Parathyroid adenoma (tissue), 2 donors: ENCODE measurements around the gene RASA3.
"Not testable (repeated sequence)": the region's sequence is repeated elsewhere in the genome, so short reads cannot be mapped to it uniquely, and the experiment has no call there.

Source experiments
- H2AFZ ChIP-seq: fragments of 300-600 bp; sonication (generic); one replicate; pipeline ENCODE4 v1.7.0; 2017; ENCODE audit warnings: antibody characterized with exemption, mild to moderate bottlenecking
- H3K27ac ChIP-seq: fragments of 300-600 bp; sonication (generic); one replicate; pipeline ENCODE4 v1.7.0; 2017
- H3K27me3 ChIP-seq: fragments of 300-600 bp; sonication (generic); one replicate; pipeline ENCODE4 v1.7.0; 2017; ENCODE audit warnings: low read length; ENCODE audit not compliant: control insufficient read depth, insufficient read depth
- H3K36me3 ChIP-seq: fragments of 300-600 bp; sonication (generic); one replicate; pipeline ENCODE4 v1.7.0; 2017; ENCODE audit warnings: low read length; ENCODE audit not compliant: control insufficient read depth, insufficient read depth
- H3K4me1 ChIP-seq: fragments of 300-600 bp; sonication (generic); one replicate; pipeline ENCODE4 v1.7.0; 2017; ENCODE audit warnings: control low read depth
- H3K4me2 ChIP-seq: fragments of 300-600 bp; sonication (generic); one replicate; pipeline ENCODE4 v1.7.0; 2017; ENCODE audit warnings: low read length
- H3K4me3 ChIP-seq: fragments of 300-600 bp; sonication (generic); one replicate; pipeline ENCODE4 v1.7.0; 2017; ENCODE audit warnings: low read depth, low read length
- H3K79me2 ChIP-seq: fragments of 300-600 bp; sonication (generic); one replicate; pipeline ENCODE4 v1.7.0; 2017; ENCODE audit warnings: control low read depth
- H3K9ac ChIP-seq: fragments of 300-600 bp; sonication (generic); one replicate; pipeline ENCODE4 v1.7.0; 2017; ENCODE audit warnings: mild to moderate bottlenecking
- H3K9me3 ChIP-seq: fragments of 300-600 bp; sonication (generic); one replicate; pipeline ENCODE4 v1.7.0; 2017; ENCODE audit warnings: low read length; ENCODE audit not compliant: control insufficient read depth
- TF ChIP-seq, protein P1 (sequence below): fragments of 300-600 bp; sonication (generic); IDR thresholded peaks from one replicate; pipeline ENCODE4 v1.7.0; 2017; ENCODE audit warnings: antibody characterized with exemption, mild to moderate bottlenecking
- donor health status: primary hyperparathyroidism.

RASA3 gene

DNA sequence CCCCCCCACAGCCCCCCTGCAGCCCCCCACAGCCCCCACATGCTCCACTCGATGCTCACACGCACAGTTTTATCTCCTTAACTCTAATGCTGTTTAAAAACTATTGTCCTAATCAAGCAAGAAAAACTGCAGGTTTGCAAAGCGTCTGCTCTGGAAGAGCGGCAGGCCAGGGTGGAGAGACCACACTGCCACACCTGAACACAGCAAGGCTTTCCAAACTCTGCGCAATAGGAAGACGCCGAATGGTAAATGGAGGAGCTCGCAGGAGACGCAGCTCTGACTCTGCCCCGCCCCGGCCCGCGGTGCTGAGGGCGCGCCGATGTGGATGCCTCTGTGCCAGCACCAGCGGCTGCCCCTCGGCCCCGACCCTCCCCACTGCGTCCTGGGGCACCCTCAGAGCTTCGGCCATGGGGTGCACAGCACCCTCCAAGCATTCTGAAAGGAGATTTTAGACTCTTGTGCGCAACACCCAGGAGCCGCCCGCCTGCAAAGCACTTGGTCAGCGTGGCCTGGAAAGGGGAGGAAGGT is 32.4 kb downstream of the RASA3 start:
- no peak overlapping the region for H3K27ac ChIP-seq
- no peaks in the 10 kb centered on the region for H3K4me1 ChIP-seq
- H2AFZ ChIP-seq = no peak overlapping the region
- no peaks in the 10 kb centered on the region for H3K9me3 ChIP-seq
- TF ChIP-seq, protein P1, sequence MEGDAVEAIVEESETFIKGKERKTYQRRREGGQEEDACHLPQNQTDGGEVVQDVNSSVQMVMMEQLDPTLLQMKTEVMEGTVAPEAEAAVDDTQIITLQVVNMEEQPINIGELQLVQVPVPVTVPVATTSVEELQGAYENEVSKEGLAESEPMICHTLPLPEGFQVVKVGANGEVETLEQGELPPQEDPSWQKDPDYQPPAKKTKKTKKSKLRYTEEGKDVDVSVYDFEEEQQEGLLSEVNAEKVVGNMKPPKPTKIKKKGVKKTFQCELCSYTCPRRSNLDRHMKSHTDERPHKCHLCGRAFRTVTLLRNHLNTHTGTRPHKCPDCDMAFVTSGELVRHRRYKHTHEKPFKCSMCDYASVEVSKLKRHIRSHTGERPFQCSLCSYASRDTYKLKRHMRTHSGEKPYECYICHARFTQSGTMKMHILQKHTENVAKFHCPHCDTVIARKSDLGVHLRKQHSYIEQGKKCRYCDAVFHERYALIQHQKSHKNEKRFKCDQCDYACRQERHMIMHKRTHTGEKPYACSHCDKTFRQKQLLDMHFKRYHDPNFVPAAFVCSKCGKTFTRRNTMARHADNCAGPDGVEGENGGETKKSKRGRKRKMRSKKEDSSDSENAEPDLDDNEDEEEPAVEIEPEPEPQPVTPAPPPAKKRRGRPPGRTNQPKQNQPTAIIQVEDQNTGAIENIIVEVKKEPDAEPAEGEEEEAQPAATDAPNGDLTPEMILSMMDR = no peak
- H3K9ac ChIP-seq = no peak overlapping the region
- no peaks in the 10 kb centered on the region for H3K27me3 ChIP-seq
- H3K4me3 ChIP-seq = no peak overlapping the region
- no peaks in the 10 kb centered on the region for H3K79me2 ChIP-seq
- H3K4me2 ChIP-seq = no peak overlapping the region
- no peaks in the 10 kb centered on the region for H3K36me3 ChIP-seq

DNA sequence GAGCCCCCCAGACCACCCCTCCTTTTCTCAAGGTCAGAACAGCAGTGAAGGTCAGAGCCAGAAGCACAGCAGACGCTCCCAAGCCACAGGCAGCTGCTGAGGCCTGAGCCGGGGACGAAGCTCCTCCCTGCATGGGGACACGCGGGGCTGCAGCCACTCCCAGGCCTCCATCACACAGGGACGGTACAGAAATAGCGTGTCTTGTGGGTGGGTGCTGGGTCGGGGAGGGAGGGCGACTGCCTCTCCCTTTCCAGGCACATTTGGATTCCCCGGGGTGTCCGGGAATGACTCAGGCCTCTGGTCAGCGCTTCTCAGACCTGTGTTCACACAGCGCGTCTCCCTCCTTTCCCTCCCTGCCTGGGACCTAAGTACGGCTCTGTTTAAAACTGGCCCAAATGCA is 33.2 kb downstream of the RASA3 start:
- no peak overlapping the region for H3K27ac ChIP-seq
- TF ChIP-seq, protein P1 = no peak
- no peaks in the 10 kb centered on the region for H3K79me2 ChIP-seq
- H3K4me2 ChIP-seq = no peak overlapping the region
- H3K4me3 ChIP-seq = no peak overlapping the region
- H3K9me3 ChIP-seq = no peaks in the 10 kb centered on the region
- no peaks in the 10 kb centered on the region for H3K36me3 ChIP-seq
- H2AFZ ChIP-seq = no peak overlapping the region
- H3K27me3 ChIP-seq = no peaks in the 10 kb centered on the region
- H3K9ac ChIP-seq = no peak overlapping the region
- H3K4me1 ChIP-seq = no peaks in the 10 kb centered on the region

DNA sequence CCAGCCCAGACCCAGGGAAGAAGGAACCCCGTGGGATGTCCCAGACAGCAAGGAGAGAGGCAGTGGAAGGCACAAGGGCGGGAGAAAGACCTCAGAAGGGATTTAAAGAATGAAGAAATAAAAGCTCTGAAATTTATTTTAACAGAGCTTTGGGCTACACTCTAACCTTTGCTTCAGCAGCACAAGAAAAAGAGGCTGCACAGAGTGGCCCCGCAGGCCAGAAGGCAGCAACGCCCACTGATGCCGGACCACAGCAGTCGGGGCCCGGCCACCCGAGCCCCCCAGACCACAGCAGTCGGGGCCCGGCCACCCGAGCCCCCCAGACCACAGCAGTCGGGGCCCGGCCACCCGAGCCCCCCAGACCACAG is 33.8 kb downstream of the RASA3 start:
- not testable (repeated sequence) for H3K9me3 ChIP-seq, H3K27me3 ChIP-seq, H3K36me3 ChIP-seq, H2AFZ ChIP-seq, H3K4me1 ChIP-seq, H3K27ac ChIP-seq, H3K4me3 ChIP-seq, H3K4me2 ChIP-seq, H3K79me2 ChIP-seq, H3K9ac ChIP-seq

DNA sequence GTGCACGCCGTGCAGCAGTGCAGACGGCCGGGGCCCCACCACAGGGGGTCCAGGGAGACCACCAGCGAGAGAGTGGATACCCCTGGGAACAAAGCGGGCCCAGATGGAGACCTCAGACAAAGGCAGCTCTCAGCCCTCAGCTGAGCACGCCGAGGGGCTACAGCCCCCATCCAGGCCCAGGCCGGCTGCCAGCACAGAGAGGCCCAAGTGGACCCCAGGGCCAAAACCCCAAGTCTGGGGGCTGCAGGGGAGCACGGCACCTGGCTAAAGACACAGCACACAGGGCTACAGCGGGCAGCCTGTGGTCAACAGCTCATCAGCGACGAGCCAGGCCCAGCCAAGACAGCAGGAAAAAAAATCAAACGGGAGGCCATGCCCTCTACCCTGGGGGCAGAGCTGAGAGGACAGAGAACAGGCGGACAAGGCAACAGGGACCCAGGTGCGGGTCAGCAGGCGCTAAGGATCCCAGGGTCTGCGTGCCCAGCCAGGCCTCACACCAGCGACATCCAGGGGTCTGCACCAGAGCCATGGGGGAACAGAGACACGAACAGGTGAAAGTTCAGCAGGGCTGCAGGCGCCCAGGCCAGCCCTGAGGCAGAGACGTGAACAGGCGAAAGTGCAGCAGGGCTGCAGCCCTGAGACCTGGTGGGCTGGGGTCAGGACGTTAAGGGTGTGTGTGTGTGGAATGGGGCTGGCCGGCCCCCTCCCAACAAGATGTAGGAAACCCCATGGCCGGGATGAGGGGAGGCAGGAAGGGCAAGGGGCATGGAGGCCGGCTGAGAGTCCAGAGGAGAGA is 34.3 kb downstream of the RASA3 start:
- Histone ChIP-seq H3K4me2 (no peak overlapping the region), H3K4me3 (no peak overlapping the region), H3K36me3 (no peaks in the 10 kb centered on the region), H3K4me1 (no peaks in the 10 kb centered on the region), H3K27ac (no peak overlapping the region), H3K9ac (no peak overlapping the region), H3K9me3 (no peaks in the 10 kb centered on the region), H3K27me3 (no peaks in the 10 kb centered on the region), H2AFZ (no peak overlapping the region), H3K79me2 (no peaks in the 10 kb centered on the region)
- TF ChIP-seq, protein P1 = no peak

DNA sequence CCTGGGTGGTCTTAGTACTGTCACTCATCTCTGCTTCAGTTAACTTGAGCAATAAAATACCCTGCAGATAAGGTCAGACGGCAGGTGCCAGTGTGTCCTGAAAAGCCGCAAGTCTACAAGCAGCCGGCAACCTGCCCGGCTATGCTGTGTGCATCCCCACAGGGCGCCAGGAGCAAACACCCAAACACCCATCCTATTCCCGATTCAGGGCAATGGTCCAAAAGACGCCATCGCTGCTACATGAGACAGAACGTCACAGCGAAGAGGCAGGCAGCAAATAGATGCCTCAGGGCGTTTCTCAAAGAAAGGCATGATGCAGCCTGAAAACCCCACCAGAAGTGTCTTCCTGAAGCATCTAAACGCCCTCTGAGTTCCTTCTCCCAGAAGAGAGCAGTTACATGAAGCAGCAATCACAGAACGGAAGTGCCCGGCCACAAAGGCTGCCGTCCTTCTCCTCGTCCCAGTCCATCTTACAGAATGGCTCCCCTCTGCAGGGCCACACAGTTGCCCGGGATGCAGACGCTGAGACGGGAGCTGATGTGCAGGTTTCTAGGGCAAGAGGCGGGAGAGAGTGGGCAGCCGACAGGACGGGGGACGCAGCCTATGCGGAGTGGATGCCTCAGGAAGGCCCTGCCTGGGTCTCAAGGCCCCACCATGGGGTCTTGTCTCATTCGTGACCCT is 35.1 kb downstream of the RASA3 start:
- H3K36me3 ChIP-seq = no peaks in the 10 kb centered on the region
- TF ChIP-seq, protein P1 = no peak
- no peak overlapping the region for H3K4me3 ChIP-seq
- H3K79me2 ChIP-seq = no peaks in the 10 kb centered on the region
- no peaks in the 10 kb centered on the region for H3K9me3 ChIP-seq
- H3K9ac ChIP-seq = no peak overlapping the region
- no peak overlapping the region for H3K4me2 ChIP-seq
- H3K4me1 ChIP-seq = no peaks in the 10 kb centered on the region
- no peaks in the 10 kb centered on the region for H3K27me3 ChIP-seq
- H3K27ac ChIP-seq = no peak overlapping the region
- H2AFZ ChIP-seq = no peak overlapping the region
